ENCODE measurements around the gene GALNTL6.

GALNTL6 gene

DNA sequence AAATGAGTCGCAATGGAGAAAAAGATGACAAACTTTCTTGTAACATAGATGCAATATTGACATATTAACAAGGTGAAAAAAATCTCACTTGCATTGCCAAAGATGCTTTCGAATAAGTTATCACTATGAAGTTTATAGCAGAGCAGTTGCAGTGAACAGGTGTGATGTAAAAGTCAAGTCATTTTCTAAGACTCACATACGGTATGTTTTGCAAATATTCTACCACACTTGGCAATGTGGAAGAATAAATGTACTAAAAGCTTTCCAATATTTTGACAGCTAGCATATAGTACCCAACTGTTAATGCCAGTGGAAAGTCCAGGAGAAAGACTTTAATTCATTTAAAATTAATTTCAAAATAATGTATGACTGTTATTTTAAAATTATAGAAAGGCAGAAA lies 76.5 kb downstream of the GALNTL6 start:
- no peak for DNase-seq

DNA sequence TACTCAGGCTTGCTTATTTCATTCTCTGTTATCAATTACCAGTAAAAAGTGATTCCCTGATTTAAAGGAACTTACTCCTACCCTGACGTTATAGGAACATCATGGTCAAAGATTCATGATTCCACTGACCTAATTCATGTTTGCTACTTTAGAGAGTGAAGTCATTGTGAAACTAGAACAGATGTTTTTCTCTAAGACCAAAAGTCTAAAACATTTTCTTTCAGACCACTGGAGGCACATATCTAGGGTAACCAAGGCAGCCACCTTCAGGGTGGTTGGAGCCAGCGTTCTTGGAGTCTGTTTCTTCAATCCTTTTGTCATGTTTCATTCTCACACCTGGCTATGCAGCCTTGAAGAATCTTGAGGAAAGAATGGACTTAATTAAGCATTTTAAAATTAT lies 77.8 kb downstream of the GALNTL6 start:
- no peak for DNase-seq

DNA sequence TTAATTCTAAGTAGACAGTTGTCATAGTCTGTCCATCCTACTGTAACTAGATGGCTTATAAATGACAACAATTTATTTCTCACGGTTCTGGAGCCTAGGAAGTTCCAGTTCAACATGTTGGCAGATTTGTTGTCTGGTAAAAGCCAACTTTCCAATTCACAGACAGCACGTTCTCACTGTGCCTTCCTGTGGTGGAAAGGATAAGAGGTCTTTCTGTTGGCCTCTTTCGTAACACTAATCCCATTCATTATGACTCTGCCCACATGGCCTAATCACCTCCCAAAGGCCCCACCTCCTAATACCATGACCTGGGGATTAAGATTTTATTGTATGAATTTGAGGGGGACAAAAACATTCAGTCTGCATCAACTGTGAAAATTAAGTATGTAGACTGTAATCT lies 83.2 kb downstream of the GALNTL6 start:
- DNase-seq = no peak

GRCh38 chr4:171919314-171919713 lies 106.1 kb downstream of the GALNTL6 start:
- no peak for DNase-seq

DNA sequence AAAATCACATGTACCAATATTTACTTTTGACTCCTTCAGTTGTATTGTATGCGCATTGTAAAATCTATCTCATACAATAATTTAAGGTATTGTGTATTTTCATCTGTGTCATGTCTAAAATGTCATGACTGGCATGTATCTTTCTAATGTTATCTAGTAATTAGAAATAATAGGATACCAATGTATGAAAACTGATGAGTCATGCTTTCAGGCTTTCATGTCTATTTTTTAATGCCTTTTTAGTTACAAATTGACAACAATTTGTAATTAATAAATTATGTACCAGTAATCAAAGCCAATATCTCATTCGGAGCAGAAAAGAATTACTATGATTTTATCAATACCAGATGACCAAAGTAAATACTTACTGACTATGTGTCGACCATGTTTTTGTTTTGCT lies 107.7 kb downstream of the GALNTL6 start:
- DNase-seq = no peak

- DNase-seq = no peak
Observed at GRCh38 chr4:171924746-171925376, 111.7 kb downstream of the GALNTL6 start.

GRCh38 chr4:171928336-171928735 lies 115.1 kb downstream of the GALNTL6 start:
- DNase-seq = no peak

GRCh38 chr4:171929477-171929876 lies 116.3 kb downstream of the GALNTL6 start:
- no peak for DNase-seq

GRCh38 chr4:171929907-171930306 lies 116.7 kb downstream of the GALNTL6 start:
- no peak for DNase-seq

- DNase-seq = no peak
Observed at GRCh38 chr4:171932238-171932637, 119.0 kb downstream of the GALNTL6 start.

- no peak for DNase-seq
Observed at GRCh38 chr4:171940656-171941055, 127.5 kb downstream of the GALNTL6 start.

DNA sequence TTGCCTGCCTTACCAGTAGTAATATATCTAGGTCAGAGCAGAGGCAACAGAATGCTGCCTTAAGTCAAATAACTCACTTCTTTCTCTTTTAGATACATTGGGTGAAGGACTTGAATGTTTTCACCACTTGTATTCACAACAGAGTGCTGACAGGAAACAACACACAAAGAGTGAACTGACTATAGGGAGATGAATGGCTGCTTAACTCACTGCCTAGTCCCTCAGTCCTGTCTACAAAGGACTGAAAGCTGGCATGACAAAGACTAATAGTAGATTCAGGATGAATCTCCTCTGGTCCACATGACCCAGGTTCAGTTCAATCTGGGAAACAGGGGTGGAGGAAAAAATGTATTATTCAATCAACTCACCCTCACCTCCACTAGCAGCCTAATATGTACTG lies 134.2 kb downstream of the GALNTL6 start:
- no peak for DNase-seq

- DNase-seq = no peak
Observed at GRCh38 chr4:171948038-171948437, 134.8 kb downstream of the GALNTL6 start.

GRCh38 chr4:171954650-171955049 lies 141.4 kb downstream of the GALNTL6 start:
- no peak for DNase-seq

GRCh38 chr4:171956678-171957077 lies 143.5 kb downstream of the GALNTL6 start:
- DNase-seq = no peak

DNA sequence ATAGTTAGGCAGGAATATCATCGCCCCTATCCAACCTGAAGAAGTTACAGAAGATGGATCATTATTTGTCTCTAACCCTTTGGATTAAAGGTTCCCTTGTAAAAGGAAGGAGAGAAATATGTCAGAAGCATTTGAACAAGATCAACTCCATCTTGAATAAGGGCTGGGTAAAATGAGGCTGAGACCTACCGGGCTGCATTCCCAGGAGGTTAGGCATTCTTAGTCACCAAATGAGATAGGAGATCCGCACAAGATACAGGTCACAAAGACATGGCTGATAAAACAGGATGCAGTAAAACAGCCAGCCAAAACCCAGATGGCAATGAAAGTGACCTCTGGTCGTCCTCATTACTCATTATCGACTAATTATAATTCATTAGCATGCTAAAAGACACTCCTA lies 148.9 kb downstream of the GALNTL6 start:
- DNase-seq = no peak

GRCh38 chr4:171966356-171966755 lies 153.2 kb downstream of the GALNTL6 start:
- DNase-seq = no peak

- DNase-seq = no peak
Observed at GRCh38 chr4:171978216-171978615, 165.0 kb downstream of the GALNTL6 start.

DNA sequence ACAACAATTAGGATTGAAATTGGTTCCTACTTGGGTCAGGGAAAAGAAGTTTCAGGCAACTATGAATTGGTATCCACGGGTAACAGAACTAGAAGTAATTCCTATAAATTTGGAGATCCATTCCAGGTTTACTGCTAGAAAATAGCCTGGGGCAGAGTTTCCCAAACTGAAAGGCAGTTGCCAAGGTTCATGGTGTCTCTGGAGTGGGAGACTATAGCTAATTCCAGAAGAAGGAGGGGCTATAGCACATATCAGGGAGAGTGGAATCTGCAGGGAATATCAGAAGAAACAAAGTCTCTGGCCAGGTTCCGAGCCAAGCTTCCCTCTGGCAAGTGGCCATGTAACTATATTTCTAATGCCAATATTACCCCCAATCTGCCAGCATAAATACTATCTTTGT lies 166.3 kb downstream of the GALNTL6 start:
- DNase-seq = no peak

GRCh38 chr4:171981185-171981584 lies 168.0 kb downstream of the GALNTL6 start:
- no peak for DNase-seq

DNA sequence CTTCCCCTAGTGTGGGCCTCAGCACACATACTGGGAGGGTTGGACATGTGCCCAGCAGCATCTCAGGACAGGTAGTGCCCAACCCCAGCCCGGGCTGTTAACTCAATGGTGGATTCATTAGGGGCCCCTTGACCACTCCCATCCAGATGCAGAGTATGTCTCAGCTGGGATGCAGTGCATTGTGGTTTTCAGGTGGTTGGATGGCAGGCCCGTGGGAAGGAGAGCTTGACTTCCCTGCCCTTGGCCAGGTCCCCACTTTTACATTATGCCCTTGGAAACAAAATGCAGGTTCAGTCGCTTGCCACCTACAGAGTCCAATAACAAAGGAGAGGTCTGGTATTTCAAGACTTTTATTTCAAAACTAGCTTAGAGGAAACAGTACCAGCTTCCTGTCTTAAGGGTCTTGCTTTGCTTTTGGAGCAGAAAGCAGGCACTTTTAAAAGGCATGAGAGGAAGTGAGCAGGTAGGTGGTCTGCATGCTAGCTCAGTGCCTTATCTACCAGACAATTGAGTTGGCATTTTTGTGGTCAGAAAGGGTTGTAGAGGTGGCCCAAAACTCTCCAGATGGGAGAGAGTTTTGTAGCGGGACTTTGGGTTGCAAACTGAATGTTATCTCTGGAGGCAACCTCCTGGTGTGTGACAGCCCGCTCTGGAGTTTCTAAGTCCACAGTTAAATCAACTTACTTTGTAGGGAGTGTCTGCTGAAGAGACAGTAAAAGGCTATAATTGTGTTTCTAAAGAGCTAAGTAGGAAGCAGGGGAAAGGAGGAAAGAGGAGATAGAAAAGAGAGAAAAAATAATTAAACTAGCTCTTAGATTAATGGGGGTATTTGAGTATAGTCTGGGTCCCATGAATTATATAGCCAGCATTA lies 171.0 kb downstream of the GALNTL6 start:
- no peak for DNase-seq

GRCh38 chr4:171985129-171985528 lies 171.9 kb downstream of the GALNTL6 start:
- no peak for DNase-seq

- no peak for DNase-seq
Observed at GRCh38 chr4:171993247-171993646, 180.0 kb downstream of the GALNTL6 start.

DNA sequence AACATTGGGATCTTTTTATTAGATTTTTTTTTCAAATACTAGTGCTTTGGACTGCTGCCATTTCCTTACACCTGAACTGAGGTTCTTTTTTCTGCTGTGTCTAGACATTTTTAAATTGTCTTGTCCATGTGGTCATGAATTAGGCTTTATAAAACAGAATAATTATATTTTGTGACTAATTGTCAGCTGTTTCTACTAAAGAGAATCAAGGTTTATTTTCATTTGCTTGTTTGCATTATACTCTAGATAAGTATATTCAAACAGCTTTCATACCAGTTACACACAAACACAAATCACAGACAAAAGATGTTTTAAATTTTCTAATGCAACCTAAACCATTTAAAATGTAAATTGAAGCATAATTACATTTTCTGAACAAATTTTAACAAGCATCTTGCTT lies 194.7 kb downstream of the GALNTL6 start:
- no peak for DNase-seq

Data from CD4-positive, alpha-beta T cell treated with Interleukin-17A for 4 hours (primary cell).